ENCODE measurements around the gene MAN1C1. TPM values are rescaled to one million over a fixed set of nuclear protein-coding genes. Genes with fewer than 3 reads are reported as not detected.

Gene MAN1C1
- polyA plus RNA-seq, 1 of the 3 experiments (the other 2 are of a cell fraction): 0.20 TPM

DNA sequence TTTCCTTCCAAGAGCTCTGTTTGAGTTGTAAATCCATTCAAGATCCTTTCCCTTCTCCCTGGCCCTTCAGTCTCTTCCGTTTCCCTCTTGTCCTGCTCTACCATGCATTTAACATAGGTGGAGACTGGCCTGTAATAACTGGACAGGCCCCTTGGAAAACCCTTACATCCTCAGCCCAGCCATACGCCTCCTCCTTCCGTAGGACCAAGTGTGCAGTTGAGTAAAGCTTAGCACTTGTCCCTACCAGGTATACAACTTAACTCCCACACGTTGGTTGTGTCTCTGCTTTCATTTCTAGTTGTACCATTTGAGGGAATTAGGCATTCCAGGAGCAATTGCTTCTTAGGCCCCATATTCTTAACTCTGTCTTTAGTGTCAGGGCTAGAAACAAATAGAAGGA lies 6.4 kb downstream of the MAN1C1 start:
- Histone ChIP-seq H3K9me3 (no peaks in the 10 kb centered on the region), H3K4me2 (no peak overlapping the region), H3K27ac (ENCODE audit: low read depth in 2 of 2, low read length in 1 of 2) (no peak overlapping the region), H3K79me2 (ENCODE audit: insufficient read depth) (no peaks in the 10 kb centered on the region), H3K36me3 (replicated peaks in 1 of 2; ENCODE audit: control insufficient read depth in 1 of 2, insufficient read depth in 2 of 2, low read length in 1 of 2) (no peaks in the 10 kb centered on the region), H3K4me1 (ENCODE audit: control insufficient read depth in 1 of 2, insufficient read depth in 2 of 2, low read depth in 1 of 2, low read length in 1 of 2) (peaks cover 0 to 18% of the 10 kb centered on the region in 2 experiments; a peak in 2 of 4 replicates), H3K9me2 (no peaks in the 10 kb centered on the region), H2AFZ (ENCODE audit: low read depth) (no peak overlapping the region), H4K20me1 (ENCODE audit: insufficient read depth) (no peaks in the 10 kb centered on the region), H3F3A (replicated peaks; ENCODE audit: insufficient read depth) (no peaks in the 10 kb centered on the region), H3K27me3 (ENCODE audit: insufficient read depth) (peaks cover 34% of the 10 kb centered on the region), H3K4me3 (ENCODE audit: low read depth in 2 of 2, low read length in 1 of 2) (no peak overlapping the region), H3K9ac (no peak overlapping the region)
- DNase-seq: no peak
- 71% methylated on average over 4 of the region's 4 CpGs for WGBS (ENCODE audit: low lambda C conversion rate)
- TF ChIP-seq, protein P1, sequence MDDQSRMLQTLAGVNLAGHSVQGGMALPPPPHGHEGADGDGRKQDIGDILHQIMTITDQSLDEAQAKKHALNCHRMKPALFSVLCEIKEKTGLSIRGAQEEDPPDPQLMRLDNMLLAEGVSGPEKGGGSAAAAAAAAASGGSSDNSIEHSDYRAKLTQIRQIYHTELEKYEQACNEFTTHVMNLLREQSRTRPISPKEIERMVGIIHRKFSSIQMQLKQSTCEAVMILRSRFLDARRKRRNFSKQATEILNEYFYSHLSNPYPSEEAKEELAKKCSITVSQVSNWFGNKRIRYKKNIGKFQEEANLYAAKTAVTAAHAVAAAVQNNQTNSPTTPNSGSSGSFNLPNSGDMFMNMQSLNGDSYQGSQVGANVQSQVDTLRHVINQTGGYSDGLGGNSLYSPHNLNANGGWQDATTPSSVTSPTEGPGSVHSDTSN (IDR thresholded peaks at IDR 0.05): no peak
- TF ChIP-seq JUND (IDR thresholded peaks at IDR 0.05) (no peak), TEAD4 (IDR thresholded peaks at IDR 0.05; ENCODE audit: borderline replicate concordance, insufficient read depth) (no peak), MXI1 (IDR thresholded peaks at IDR 0.05; ENCODE audit: low read depth, low read length) (no peak), GATA2 (CRISPR knock-in tag; IDR thresholded peaks at IDR 0.05) (no peak), RFX5 (IDR thresholded peaks at IDR 0.05; ENCODE audit: low read length) (no peak), CHD2 (IDR thresholded peaks at IDR 0.05; ENCODE audit: low read length, partially characterized antibody) (no peak), TAF1 (IDR thresholded peaks at IDR 0.05; ENCODE audit: borderline replicate concordance, low read depth, low read length) (no peak), RAD21 (IDR thresholded peaks at IDR 0.05; ENCODE audit: low read length) (no peak), EP300 (IDR thresholded peaks at IDR 0.05; ENCODE audit: borderline replicate concordance in 1 of 2, low read depth in 1 of 2, low read length in 1 of 2) (no peak), POLR2AphosphoS5 (IDR thresholded peaks at IDR 0.05; ENCODE audit: low read depth, low read length) (no peak), EZH2phosphoT487 (IDR thresholded peaks at IDR 0.05; ENCODE audit: borderline replicate concordance, low read depth) (no peak), RXRA (IDR thresholded peaks at IDR 0.05; ENCODE audit: borderline replicate concordance, low read depth) (no peak), RCOR1 (IDR thresholded peaks at IDR 0.05; ENCODE audit: low read length) (no peak), FOSL2 (IDR thresholded peaks at IDR 0.05; ENCODE audit: borderline replicate concordance, low read depth) (no peak), TCF12 (IDR thresholded peaks at IDR 0.05) (no peak)
- TF ChIP-seq, protein P2, sequence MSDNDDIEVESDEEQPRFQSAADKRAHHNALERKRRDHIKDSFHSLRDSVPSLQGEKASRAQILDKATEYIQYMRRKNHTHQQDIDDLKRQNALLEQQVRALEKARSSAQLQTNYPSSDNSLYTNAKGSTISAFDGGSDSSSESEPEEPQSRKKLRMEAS (IDR thresholded peaks at IDR 0.05; ENCODE audit: low read depth): no peak
- TF ChIP-seq, protein P3, sequence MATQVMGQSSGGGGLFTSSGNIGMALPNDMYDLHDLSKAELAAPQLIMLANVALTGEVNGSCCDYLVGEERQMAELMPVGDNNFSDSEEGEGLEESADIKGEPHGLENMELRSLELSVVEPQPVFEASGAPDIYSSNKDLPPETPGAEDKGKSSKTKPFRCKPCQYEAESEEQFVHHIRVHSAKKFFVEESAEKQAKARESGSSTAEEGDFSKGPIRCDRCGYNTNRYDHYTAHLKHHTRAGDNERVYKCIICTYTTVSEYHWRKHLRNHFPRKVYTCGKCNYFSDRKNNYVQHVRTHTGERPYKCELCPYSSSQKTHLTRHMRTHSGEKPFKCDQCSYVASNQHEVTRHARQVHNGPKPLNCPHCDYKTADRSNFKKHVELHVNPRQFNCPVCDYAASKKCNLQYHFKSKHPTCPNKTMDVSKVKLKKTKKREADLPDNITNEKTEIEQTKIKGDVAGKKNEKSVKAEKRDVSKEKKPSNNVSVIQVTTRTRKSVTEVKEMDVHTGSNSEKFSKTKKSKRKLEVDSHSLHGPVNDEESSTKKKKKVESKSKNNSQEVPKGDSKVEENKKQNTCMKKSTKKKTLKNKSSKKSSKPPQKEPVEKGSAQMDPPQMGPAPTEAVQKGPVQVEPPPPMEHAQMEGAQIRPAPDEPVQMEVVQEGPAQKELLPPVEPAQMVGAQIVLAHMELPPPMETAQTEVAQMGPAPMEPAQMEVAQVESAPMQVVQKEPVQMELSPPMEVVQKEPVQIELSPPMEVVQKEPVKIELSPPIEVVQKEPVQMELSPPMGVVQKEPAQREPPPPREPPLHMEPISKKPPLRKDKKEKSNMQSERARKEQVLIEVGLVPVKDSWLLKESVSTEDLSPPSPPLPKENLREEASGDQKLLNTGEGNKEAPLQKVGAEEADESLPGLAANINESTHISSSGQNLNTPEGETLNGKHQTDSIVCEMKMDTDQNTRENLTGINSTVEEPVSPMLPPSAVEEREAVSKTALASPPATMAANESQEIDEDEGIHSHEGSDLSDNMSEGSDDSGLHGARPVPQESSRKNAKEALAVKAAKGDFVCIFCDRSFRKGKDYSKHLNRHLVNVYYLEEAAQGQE (IDR thresholded peaks at IDR 0.05; ENCODE audit: low read depth, low read length): no peak
- TF ChIP-seq, protein P4, sequence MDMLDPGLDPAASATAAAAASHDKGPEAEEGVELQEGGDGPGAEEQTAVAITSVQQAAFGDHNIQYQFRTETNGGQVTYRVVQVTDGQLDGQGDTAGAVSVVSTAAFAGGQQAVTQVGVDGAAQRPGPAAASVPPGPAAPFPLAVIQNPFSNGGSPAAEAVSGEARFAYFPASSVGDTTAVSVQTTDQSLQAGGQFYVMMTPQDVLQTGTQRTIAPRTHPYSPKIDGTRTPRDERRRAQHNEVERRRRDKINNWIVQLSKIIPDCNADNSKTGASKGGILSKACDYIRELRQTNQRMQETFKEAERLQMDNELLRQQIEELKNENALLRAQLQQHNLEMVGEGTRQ (IDR thresholded peaks at IDR 0.05; ENCODE audit: borderline replicate concordance, low read depth, low read length): no peak
- TF ChIP-seq, protein P5, sequence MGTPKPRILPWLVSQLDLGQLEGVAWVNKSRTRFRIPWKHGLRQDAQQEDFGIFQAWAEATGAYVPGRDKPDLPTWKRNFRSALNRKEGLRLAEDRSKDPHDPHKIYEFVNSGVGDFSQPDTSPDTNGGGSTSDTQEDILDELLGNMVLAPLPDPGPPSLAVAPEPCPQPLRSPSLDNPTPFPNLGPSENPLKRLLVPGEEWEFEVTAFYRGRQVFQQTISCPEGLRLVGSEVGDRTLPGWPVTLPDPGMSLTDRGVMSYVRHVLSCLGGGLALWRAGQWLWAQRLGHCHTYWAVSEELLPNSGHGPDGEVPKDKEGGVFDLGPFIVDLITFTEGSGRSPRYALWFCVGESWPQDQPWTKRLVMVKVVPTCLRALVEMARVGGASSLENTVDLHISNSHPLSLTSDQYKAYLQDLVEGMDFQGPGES (IDR thresholded peaks at IDR 0.05; ENCODE audit: low read depth, low read length): no peak
- CTCF ChIA-PET: interaction anchor here (0.9 to 2.1 kb wide), 6 partner anchors 14 to 175 kb away, joined by 3 to 8 read pairs (median 3); no protein-coding TSS in a partner anchor
- POLR2A ChIA-PET: no interaction called here
